SK-N-SH (cell line): ENCODE data around the gene SLC50A1. TPM values are rescaled to one million over a fixed set of nuclear protein-coding genes. Genes with fewer than 3 reads are reported as not detected.
A peak's percentile ranks its signal among the peaks of the same experiment; 100 is the strongest.

Experiments used
- CTCF ChIA-PET: fragments of 300-600, 350-600 bp; formaldehyde crosslinking; extraction: SDS; loops from one replicate; lab custom pipeline; 2021; lab: Yijun Ruan, JAX
- POLR2A ChIA-PET: fragments of 350-600 bp; sonication (Branson Sonifier 250); formaldehyde crosslinking; extraction: SDS; loops from one replicate; lab custom pipeline; 2020; ENCODE audit warnings: antibody characterized with exemption, inconsistent platforms; lab: Yijun Ruan, JAX
- DNase-seq: peaks from one replicate; pipeline ENCODE4 v3.0.0; 2012
- H2AFZ ChIP-seq: fragments of 200-600 bp; sonication (generic); 2 replicates; pipeline ENCODE4 v1.8.1; 2016; ENCODE audit warnings: antibody characterized with exemption, mild to moderate bottlenecking, low read depth
- H3F3A ChIP-seq: fragments of 200-600 bp; sonication (generic); replicated peaks from 2 replicates; pipeline ENCODE3; 2016; ENCODE audit warnings: antibody characterized with exemption, mild to moderate bottlenecking; ENCODE audit not compliant: insufficient read depth
- H3K27ac ChIP-seq, 2 experiments: fragments of 200-500 bp in 1 of 2; fragments of 200-600 bp in 1 of 2; sonication (Bioruptor generic) in 1 of 2; sonication (generic), shearing (Covaris generic) in 1 of 2; 2 replicates each; pipeline versions ENCODE4 v1.5.1 to v1.6.1; 2014 to 2016; ENCODE audit warnings: low read depth in 2 of 2, inconsistent platforms in 1 of 2, low read length in 1 of 2, mild to moderate bottlenecking in 1 of 2, mixed read lengths in 1 of 2
- H3K27me3 ChIP-seq: fragments of 200-600 bp; sonication (generic), shearing (Covaris generic); 2 replicates; pipeline ENCODE4 v1.6.1; 2016; ENCODE audit warnings: mixed run types; ENCODE audit not compliant: insufficient read depth
- H3K36me3 ChIP-seq, 2 experiments: fragments of 200-500 bp in 1 of 2; fragments of 200-600 bp in 1 of 2; sonication (Bioruptor generic) in 1 of 2; sonication (generic) in 1 of 2; replicated peaks in 1 of 2; 2 replicates each; pipeline versions ENCODE3 to v1.5.1; 2014 to 2016; ENCODE audit warnings: low read length in 1 of 2, mild to moderate bottlenecking in 1 of 2; ENCODE audit not compliant: insufficient read depth in 2 of 2, control insufficient read depth in 1 of 2
- H3K4me1 ChIP-seq, 2 experiments: fragments of 200-500 bp in 1 of 2; fragments of 200-600 bp in 1 of 2; sonication (Bioruptor generic) in 1 of 2; sonication (generic), shearing (Covaris generic) in 1 of 2; 2 replicates each; pipeline versions ENCODE4 v1.5.1 to v1.6.1; 2014 to 2016; ENCODE audit warnings: low read depth in 1 of 2, low read length in 1 of 2, mixed run types in 1 of 2; ENCODE audit not compliant: insufficient read depth in 2 of 2, control insufficient read depth in 1 of 2
- H3K4me2 ChIP-seq: fragments of 200-600 bp; sonication (generic), shearing (Covaris generic); 2 replicates; pipeline ENCODE4 v1.6.1; 2017; ENCODE audit warnings: mixed run types
- H3K4me3 ChIP-seq, 2 experiments: fragments of 200-500 bp in 1 of 2; fragments of 200-600 bp in 1 of 2; sonication (Bioruptor generic) in 1 of 2; sonication (generic), shearing (Covaris generic) in 1 of 2; 2 replicates each; pipeline versions ENCODE4 v1.5.1 to v1.8.1; 2014 to 2016; ENCODE audit warnings: low read depth in 2 of 2, inconsistent platforms in 1 of 2, low read length in 1 of 2, mild to moderate bottlenecking in 1 of 2, mixed read lengths in 1 of 2, moderate library complexity in 1 of 2
- H3K79me2 ChIP-seq: fragments of 200-600 bp; sonication (generic); 2 replicates; pipeline ENCODE4 v1.8.1; 2017; ENCODE audit warnings: mild to moderate bottlenecking; ENCODE audit not compliant: insufficient read depth
- H3K9ac ChIP-seq: fragments of 200-600 bp; sonication (generic); 2 replicates; pipeline ENCODE4 v1.6.1; 2017; ENCODE audit warnings: mixed run types
- H3K9me2 ChIP-seq: fragments of 200-600 bp; sonication (generic); 2 replicates; pipeline ENCODE4 v1.6.1; 2017; ENCODE audit warnings: mixed run types
- H3K9me3 ChIP-seq: fragments of 200-600 bp; sonication (generic); 2 replicates; pipeline ENCODE4 v1.6.1; 2017; ENCODE audit warnings: mixed run types, mild to moderate bottlenecking, moderate library complexity
- H4K20me1 ChIP-seq: fragments of 200-600 bp; sonication (generic); 2 replicates; pipeline ENCODE4 v1.6.1; 2017; ENCODE audit warnings: mild to moderate bottlenecking, mixed run types; ENCODE audit not compliant: insufficient read depth
- ELF1 ChIP-seq: IDR thresholded peaks from 2 replicates; pipeline ENCODE4 v1.4.0; 2012
- EZH2phosphoT487 ChIP-seq: fragments of 200-600 bp; sonication (generic); IDR thresholded peaks from 2 replicates; pipeline ENCODE4 v1.6.1; 2017; ENCODE audit warnings: low read depth, mixed run types, mild to moderate bottlenecking, antibody characterized with exemption, moderate library complexity, borderline replicate concordance
- FOSL2 ChIP-seq: IDR thresholded peaks from 2 replicates; pipeline ENCODE4 v1.4.0; 2012; ENCODE audit warnings: low read depth, mild to moderate bottlenecking, moderate library complexity, borderline replicate concordance
- FOXM1 ChIP-seq: IDR thresholded peaks from 2 replicates; pipeline ENCODE4 v1.4.0; 2012; ENCODE audit warnings: low read depth, mild to moderate bottlenecking
- GABPA ChIP-seq: IDR thresholded peaks from 2 replicates; pipeline ENCODE4 v1.4.0; 2012; ENCODE audit warnings: low read depth, mild to moderate bottlenecking
- GATA2 ChIP-seq: sonication (generic); formaldehyde crosslinking; IDR thresholded peaks from 2 replicates; pipeline ENCODE4 v1.5.0; 2020; ENCODE audit warnings: mild to moderate bottlenecking, missing genetic modification reagents
- JUND ChIP-seq: IDR thresholded peaks from 2 replicates; pipeline ENCODE4 v1.4.0; 2012
- MEF2A ChIP-seq: IDR thresholded peaks from 2 replicates; pipeline ENCODE4 v1.4.0; 2012; ENCODE audit warnings: low read depth, borderline replicate concordance
- MXI1 ChIP-seq: IDR thresholded peaks from 2 replicates; pipeline ENCODE4 v1.6.1; 2012; ENCODE audit warnings: mild to moderate bottlenecking, low read depth, low read length, improper control_type of control experiment
- POLR2AphosphoS5 ChIP-seq: IDR thresholded peaks from 2 replicates; pipeline ENCODE4 v1.6.1; 2012; ENCODE audit warnings: low read depth, low read length
- SIN3A ChIP-seq: IDR thresholded peaks from 2 replicates; pipeline ENCODE4 v1.6.1; 2012; ENCODE audit warnings: low read depth, mild to moderate bottlenecking, low read length, moderate library complexity, borderline replicate concordance
- SMC3 ChIP-seq: IDR thresholded peaks from 2 replicates; pipeline ENCODE4 v1.6.1; 2012; ENCODE audit warnings: low read depth, low read length, improper control_type of control experiment
- TAF1 ChIP-seq: IDR thresholded peaks from 2 replicates; pipeline ENCODE4 v1.6.1; 2012; ENCODE audit warnings: low read depth, mild to moderate bottlenecking, low read length, moderate library complexity, borderline replicate concordance
- YY1 ChIP-seq: IDR thresholded peaks from 2 replicates; pipeline ENCODE4 v1.4.0; 2012; ENCODE audit warnings: low read depth, mild to moderate bottlenecking
- WGBS: methylation state at CpG from one replicate; pipeline ENCODE4 v1.1.6; 2017; ENCODE audit warnings: low lambda C conversion rate; 5-methylcytosine and 5-hydroxymethylcytosine counted together
- polyA plus RNA-seq, 3 experiments: library from polyadenylated mRNA; depleted of rRNA; stranded (reverse); fragments of >200 nt; gene quantifications; 2 replicates each; pipeline ENCODE4 v1.2.3, GENCODE V29; 2012
- TF ChIP-seq, protein P1 (sequence below): fragments of 200-600 bp; sonication (generic); IDR thresholded peaks from 2 replicates; pipeline ENCODE4 v1.6.1; 2017; ENCODE audit warnings: antibody characterized with exemption, mild to moderate bottlenecking, moderate library complexity
- TF ChIP-seq, protein P2 (sequence below): IDR thresholded peaks from 2 replicates; pipeline ENCODE4; 2012
- TF ChIP-seq, protein P3 (sequence below): IDR thresholded peaks from 2 replicates; pipeline ENCODE4 v1.4.0; 2012; ENCODE audit warnings: low read depth, borderline replicate concordance
- TF ChIP-seq, protein P4 (sequence below): IDR thresholded peaks from 2 replicates; pipeline ENCODE4 v1.6.1; 2012; ENCODE audit warnings: mild to moderate bottlenecking, low read depth, low read length, moderate library complexity
- TF ChIP-seq, protein P5 (sequence below): IDR thresholded peaks from 2 replicates; pipeline ENCODE4 v1.4.0; 2012; ENCODE audit warnings: low read depth
- TF ChIP-seq, protein P6 (sequence below): fragments of 150-350 bp; IDR thresholded peaks from 2 replicates; pipeline ENCODE4 v1.6.1; 2016; ENCODE audit warnings: mild to moderate bottlenecking, low read depth, low read length

Gene SLC50A1
- polyA plus RNA-seq, 1 of the 3 experiments (the other 2 are of a cell fraction): 58.4 TPM

DNA sequence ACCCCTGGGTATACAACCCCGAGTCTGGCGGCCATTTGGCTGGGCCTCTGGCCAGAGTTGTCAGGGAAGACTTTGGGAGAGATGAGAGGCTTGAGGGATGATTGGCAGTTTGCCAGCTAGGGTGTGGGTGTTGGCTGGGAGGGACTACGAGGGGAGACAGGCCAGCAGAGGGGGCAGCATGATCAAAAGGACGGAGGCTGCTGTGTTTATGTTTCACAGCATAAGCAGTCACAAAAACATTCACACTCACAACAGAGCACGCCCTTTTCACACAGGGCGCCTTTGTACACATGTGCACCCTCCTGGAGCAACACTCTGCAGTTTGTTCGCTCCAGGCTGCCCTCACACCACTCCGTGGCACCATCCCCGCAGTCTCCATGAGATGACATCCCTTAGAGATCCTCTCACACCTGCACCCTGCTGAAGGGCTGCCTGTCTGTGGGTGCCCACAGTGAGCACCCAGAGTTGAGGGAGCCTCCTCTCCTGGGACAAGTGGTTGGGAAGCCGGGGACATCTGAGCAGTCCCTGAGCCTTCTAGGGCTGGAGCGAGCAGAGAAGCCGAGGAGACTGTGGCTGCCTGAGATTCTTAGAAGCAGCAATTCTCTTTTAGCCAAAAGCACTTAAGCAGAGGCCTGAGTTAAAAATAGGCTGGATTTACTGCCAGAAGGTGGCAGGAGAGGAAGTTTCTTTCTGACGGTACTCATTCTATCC lies 41.6 kb upstream of the SLC50A1 start (continued):
- no peak for TF ChIP-seq FOSL2
- no peak for TF ChIP-seq FOXM1
- TF ChIP-seq, protein P1, sequence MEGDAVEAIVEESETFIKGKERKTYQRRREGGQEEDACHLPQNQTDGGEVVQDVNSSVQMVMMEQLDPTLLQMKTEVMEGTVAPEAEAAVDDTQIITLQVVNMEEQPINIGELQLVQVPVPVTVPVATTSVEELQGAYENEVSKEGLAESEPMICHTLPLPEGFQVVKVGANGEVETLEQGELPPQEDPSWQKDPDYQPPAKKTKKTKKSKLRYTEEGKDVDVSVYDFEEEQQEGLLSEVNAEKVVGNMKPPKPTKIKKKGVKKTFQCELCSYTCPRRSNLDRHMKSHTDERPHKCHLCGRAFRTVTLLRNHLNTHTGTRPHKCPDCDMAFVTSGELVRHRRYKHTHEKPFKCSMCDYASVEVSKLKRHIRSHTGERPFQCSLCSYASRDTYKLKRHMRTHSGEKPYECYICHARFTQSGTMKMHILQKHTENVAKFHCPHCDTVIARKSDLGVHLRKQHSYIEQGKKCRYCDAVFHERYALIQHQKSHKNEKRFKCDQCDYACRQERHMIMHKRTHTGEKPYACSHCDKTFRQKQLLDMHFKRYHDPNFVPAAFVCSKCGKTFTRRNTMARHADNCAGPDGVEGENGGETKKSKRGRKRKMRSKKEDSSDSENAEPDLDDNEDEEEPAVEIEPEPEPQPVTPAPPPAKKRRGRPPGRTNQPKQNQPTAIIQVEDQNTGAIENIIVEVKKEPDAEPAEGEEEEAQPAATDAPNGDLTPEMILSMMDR: peak; percentile 57
- TF ChIP-seq, protein P2, sequence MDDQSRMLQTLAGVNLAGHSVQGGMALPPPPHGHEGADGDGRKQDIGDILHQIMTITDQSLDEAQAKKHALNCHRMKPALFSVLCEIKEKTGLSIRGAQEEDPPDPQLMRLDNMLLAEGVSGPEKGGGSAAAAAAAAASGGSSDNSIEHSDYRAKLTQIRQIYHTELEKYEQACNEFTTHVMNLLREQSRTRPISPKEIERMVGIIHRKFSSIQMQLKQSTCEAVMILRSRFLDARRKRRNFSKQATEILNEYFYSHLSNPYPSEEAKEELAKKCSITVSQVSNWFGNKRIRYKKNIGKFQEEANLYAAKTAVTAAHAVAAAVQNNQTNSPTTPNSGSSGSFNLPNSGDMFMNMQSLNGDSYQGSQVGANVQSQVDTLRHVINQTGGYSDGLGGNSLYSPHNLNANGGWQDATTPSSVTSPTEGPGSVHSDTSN: no peak
- TF ChIP-seq EZH2phosphoT487: no peak
- TF ChIP-seq GABPA: no peak
- no peak for TF ChIP-seq MEF2A
- TF ChIP-seq, all 33 proteins: peak for 5

DNA sequence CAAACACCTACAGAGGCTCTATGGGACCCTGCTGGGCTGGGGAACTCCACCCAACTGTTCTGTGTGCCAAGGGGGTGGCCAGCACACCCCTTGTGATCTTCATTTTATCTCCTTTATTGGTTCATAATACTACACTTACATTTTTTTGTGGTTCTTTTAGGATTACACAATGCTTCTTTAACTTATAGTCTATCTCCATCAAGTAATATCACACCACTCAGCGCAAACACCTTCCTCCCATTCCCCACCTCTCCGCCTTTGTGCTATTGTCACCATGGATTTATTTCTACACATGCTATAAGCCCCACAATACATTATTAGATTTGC lies 41.1 kb upstream of the SLC50A1 start:
- no peak for DNase-seq
- no peaks in the 10 kb centered on the region for H4K20me1 ChIP-seq
- H3F3A ChIP-seq: peaks cover 18% of the 10 kb centered on the region
- H3K27ac ChIP-seq: no peak overlapping the region
- H2AFZ ChIP-seq: 0 out of 2 replicates have a peak overlapping the region, but pooled peaks have one; percentile 31
- 74% methylated on average over 2 of the region's 2 CpGs for WGBS
- ChIA-PET CTCF (interaction anchor here (0.6 to 13.1 kb wide), 9 partner anchors 9 to 448 kb away, joined by 3 to 496 read pairs (median 3); partner anchors contain the start of genes KRTCAP2 and TRIM46), POLR2A (no interaction called here)
- no peak overlapping the region for H3K4me3 ChIP-seq
- H3K4me2 ChIP-seq: no peak overlapping the region
- H3K27me3 ChIP-seq: no peaks in the 10 kb centered on the region
- no peaks in the 10 kb centered on the region for H3K79me2 ChIP-seq
- no peak overlapping the region for H3K9ac ChIP-seq
- peaks cover 0 to 24% of the 10 kb centered on the region in 2 experiments; a peak in 1 of 4 replicates for H3K4me1 ChIP-seq
- H3K9me3 ChIP-seq: no peaks in the 10 kb centered on the region
- no peaks in the 10 kb centered on the region for H3K36me3 ChIP-seq
- H3K9me2 ChIP-seq: no peaks in the 10 kb centered on the region
- TF ChIP-seq SMC3: no peak
- TF ChIP-seq SIN3A: no peak
- TF ChIP-seq YY1: no peak
- TF ChIP-seq ELF1: no peak
- TF ChIP-seq POLR2AphosphoS5: no peak
- no peak for TF ChIP-seq FOXM1
- TF ChIP-seq, protein P3, sequence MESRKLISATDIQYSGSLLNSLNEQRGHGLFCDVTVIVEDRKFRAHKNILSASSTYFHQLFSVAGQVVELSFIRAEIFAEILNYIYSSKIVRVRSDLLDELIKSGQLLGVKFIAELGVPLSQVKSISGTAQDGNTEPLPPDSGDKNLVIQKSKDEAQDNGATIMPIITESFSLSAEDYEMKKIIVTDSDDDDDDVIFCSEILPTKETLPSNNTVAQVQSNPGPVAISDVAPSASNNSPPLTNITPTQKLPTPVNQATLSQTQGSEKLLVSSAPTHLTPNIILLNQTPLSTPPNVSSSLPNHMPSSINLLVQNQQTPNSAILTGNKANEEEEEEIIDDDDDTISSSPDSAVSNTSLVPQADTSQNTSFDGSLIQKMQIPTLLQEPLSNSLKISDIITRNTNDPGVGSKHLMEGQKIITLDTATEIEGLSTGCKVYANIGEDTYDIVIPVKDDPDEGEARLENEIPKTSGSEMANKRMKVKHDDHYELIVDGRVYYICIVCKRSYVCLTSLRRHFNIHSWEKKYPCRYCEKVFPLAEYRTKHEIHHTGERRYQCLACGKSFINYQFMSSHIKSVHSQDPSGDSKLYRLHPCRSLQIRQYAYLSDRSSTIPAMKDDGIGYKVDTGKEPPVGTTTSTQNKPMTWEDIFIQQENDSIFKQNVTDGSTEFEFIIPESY: no peak
- TF ChIP-seq GATA2: no peak
- TF ChIP-seq, protein P4, sequence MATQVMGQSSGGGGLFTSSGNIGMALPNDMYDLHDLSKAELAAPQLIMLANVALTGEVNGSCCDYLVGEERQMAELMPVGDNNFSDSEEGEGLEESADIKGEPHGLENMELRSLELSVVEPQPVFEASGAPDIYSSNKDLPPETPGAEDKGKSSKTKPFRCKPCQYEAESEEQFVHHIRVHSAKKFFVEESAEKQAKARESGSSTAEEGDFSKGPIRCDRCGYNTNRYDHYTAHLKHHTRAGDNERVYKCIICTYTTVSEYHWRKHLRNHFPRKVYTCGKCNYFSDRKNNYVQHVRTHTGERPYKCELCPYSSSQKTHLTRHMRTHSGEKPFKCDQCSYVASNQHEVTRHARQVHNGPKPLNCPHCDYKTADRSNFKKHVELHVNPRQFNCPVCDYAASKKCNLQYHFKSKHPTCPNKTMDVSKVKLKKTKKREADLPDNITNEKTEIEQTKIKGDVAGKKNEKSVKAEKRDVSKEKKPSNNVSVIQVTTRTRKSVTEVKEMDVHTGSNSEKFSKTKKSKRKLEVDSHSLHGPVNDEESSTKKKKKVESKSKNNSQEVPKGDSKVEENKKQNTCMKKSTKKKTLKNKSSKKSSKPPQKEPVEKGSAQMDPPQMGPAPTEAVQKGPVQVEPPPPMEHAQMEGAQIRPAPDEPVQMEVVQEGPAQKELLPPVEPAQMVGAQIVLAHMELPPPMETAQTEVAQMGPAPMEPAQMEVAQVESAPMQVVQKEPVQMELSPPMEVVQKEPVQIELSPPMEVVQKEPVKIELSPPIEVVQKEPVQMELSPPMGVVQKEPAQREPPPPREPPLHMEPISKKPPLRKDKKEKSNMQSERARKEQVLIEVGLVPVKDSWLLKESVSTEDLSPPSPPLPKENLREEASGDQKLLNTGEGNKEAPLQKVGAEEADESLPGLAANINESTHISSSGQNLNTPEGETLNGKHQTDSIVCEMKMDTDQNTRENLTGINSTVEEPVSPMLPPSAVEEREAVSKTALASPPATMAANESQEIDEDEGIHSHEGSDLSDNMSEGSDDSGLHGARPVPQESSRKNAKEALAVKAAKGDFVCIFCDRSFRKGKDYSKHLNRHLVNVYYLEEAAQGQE: no peak
- TF ChIP-seq FOSL2: no peak
- TF ChIP-seq JUND: no peak
- no peak for TF ChIP-seq MXI1
- TF ChIP-seq EZH2phosphoT487: no peak
- TF ChIP-seq, protein P5, sequence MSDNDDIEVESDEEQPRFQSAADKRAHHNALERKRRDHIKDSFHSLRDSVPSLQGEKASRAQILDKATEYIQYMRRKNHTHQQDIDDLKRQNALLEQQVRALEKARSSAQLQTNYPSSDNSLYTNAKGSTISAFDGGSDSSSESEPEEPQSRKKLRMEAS: no peak
- TF ChIP-seq, protein P6, sequence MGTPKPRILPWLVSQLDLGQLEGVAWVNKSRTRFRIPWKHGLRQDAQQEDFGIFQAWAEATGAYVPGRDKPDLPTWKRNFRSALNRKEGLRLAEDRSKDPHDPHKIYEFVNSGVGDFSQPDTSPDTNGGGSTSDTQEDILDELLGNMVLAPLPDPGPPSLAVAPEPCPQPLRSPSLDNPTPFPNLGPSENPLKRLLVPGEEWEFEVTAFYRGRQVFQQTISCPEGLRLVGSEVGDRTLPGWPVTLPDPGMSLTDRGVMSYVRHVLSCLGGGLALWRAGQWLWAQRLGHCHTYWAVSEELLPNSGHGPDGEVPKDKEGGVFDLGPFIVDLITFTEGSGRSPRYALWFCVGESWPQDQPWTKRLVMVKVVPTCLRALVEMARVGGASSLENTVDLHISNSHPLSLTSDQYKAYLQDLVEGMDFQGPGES: no peak
- TF ChIP-seq TAF1: no peak
